Activated naive CD4-positive, alpha-beta T cell (primary cell): ENCODE data around the gene PJA1.

Experiments
- DNase-seq, 4 experiments: peaks; one replicate each; lab custom pipeline; 2025; lab: John Stamatoyannopoulos, UW

Gene PJA1

DNA sequence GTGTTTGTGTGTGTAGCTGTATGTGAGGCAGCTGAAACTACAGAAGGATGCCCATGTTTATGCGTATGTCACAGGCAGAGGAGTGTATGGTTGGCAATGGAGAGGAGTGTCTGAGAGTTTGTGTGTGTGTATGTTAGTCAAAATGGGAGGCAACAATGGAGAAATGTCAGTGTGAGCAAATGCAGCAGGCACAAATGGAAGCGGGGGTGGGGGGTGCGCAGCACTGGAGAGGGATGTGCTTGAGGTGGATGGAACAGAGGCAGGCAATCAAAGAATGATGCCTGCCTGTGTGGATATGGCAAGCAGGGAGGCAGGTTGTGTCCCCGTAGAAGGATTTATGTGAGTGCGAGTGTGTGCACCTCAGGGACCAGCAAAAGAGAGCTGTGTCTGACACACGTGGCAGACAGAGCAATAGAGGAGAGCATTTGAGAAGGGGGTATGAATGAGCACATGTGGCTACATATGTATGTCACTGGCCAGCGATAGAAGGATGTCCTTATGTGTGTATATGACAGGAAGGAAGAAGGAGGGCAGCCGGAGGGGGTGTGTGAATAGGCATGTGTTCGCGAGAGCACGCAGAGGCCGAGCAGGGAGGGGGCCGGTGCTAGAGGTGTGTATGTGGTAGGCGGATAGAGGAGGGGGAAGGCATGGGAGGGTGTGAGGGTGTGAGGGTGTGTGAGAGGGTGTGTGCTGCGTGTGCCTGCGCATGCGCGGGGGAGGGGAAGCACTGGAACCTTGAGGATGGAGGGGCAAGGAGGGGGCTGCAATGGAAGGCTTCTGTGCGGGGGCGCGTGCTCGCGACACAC lies 1.1 kb downstream of the PJA1 start:
- DNase-seq = peak in 3 of 4 experiments; percentile 7 to 44 (median 17)

DNA sequence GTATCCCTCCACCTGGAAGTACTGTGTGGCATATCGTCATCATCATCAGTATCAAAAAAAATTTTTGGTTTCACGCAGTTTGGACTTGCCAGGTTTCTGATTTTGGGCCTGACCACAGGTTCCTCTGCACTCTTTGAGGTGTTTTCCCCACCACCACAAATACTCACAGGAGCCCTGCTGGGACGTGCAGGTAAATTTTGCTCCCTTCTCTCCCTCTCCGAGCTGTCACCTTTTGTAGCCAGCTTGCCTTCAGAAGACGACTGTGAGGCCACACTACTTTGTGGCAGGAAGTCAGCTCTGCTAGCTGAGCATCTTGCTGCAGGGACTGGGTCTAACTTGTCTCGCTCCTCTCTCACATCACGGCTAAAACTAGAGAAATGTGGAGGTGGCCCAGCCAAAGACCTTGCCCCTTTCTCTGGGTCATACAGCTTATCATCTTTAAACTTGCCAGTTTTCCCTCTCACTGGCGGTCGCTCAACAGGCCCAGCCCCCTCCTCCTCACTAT lies 2.8 kb downstream of the PJA1 start:
- no peak for DNase-seq

DNA sequence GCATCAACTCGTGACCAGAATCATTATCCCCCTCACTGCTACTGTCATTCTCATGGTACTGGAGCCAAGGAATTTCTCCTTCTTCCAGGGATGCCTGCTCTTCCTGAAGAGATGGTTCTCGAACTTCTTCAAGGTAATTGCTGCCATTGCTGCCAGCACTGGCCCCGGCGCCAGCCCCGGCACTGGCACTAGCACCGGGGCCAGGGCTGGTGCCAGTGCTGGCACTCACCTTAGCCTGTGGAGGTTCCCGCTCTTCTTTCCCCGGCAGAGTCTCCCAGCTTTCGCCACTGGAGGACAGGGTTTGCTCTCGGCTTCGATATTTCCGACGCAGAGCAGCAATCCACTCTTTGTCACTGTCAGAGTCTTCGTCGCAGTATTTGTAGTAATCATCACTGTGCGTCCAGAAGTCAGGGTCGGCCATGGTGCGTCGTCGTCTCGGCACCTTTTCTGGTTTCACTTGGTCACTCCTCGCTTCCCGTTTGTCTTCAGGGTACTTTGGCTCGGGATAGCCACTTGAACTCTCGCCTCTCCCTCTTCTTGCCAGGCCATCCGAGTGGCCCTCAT lies 3.4 kb downstream of the PJA1 start:
- no peak for DNase-seq

DNA sequence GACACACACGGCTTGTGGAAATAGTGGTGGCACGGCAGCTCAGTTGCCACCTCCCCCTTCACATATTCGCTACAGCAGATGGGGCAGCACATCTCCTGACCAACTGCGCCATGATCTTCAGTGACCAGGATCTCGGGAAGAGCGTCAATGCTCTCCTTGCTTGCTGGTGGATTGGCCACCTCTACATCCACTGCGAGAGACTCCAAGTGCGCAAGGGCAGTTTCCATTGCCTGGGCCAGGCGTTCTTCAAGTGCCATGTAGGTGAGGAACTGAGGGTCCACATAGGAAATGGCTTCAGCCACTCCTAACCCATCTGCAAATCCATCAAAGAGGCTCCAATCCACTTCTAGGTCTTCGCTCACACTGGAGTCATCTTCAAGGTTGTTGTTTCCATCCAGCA lies 3.9 kb downstream of the PJA1 start:
- no peak for DNase-seq

DNA sequence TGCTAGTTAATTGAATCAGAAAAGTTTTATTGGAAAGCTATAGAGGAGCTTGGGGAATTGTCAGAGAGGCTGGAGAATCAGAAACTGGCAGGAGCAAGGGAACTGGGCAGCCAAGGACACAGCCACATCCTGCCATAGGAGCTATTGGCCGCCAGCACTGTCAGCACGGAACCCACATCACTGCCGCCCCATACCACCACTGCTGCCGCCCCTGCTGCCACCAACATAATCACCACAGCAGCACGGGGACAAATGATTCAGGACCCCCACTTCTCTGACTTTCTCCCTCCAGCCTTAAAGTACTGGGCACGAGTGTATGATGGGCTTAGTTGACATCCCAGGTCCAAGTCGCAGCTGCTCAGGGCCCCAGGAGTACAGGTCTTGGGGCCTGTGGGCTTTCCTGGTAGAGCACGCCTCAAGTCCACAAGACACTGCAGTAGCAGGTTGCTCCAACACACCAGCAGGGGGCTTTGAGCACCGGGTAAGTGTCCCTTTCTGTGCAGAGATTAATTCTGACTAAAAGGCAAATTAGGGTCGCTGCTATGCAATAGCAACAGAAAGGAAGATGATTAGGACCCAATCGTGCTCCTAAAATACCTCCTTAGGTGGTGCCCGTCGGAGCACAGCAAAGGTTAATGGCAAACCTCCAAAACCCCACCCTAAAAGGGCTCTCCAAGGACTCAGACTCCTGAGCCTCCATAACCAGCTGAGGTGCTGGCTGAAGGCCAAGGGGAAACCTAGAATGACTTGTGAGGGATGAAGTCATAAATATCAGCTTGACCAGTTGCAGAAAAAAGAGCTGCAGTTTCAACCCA lies 6.9 kb downstream of the PJA1 start:
- peak in 1 of 4 experiments; percentile 13 for DNase-seq

DNA sequence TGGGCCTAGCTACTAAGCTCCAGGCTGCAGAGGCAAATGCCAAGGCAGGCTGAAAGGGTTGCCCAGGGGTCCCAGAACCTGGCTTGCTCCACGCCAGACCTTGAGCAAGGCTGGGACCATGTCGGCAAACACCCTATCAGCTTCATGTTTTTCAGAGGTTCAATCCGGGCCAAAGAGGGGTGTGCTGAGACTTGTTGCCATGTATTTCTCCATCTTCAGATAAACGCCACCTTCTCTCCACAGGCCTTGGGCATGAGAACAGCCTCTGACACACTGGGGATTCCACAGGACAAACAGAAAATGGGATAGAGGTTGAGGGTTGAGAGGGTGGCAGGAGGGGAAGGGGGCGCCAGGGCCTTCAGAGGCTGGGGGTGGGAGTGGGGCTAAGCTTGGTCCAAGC lies 8.6 kb downstream of the PJA1 start:
- no peak for DNase-seq

DNA sequence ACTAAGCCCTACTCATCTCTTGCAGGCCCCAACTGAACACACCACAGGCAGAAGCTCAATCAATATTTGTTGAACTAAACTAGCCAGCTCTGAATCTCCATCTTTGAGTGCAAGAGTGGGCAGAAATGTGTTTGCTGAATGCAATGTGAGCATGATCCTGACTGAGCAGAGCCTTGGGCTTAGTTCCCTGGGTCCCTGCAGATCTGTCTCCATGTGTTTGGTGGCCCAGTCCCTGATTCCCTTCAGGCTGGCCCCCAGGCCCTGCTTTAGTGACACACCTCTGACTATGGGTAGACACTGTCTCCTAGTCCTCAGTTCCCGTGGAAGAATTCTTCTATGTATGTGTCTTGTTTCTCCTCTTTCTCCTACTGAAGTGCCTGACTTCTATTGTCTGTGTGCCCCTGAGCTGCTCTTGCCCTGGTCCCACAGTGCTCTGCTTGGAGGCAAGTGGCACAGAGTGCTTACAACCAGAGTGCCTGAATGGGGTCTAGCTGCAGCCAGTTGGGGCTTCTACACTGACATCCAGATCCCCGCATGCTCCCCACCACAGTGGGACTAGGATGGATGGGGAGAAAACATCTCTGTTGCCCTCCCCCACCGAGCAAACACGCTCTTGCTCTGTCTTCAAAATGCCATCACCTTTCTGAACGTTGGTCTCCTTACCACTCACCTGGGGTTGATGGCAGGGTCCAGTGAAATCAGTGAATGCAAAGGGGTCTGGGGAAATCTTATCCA lies 9.3 kb downstream of the PJA1 start:
- no peak for DNase-seq

DNA sequence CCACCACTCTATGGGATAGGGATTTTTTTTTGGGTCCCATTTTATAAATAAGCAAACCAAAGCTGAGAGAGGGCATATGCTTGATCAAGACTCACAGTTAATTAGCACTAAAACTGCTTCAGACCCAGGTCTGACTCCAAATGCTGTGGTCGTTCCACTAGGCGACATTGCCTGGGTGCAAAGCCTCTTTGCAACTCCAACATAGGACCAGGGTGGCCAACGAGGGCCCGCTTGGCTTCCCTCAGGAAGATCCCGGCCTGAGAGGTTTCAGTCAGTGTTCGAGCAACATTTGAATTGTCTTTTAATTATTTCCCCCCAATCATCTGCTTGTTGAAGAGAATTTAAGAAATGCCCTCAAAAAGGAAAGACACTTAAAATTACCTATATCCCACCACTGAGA lies 11.2 kb downstream of the PJA1 start:
- DNase-seq = no peak

DNA sequence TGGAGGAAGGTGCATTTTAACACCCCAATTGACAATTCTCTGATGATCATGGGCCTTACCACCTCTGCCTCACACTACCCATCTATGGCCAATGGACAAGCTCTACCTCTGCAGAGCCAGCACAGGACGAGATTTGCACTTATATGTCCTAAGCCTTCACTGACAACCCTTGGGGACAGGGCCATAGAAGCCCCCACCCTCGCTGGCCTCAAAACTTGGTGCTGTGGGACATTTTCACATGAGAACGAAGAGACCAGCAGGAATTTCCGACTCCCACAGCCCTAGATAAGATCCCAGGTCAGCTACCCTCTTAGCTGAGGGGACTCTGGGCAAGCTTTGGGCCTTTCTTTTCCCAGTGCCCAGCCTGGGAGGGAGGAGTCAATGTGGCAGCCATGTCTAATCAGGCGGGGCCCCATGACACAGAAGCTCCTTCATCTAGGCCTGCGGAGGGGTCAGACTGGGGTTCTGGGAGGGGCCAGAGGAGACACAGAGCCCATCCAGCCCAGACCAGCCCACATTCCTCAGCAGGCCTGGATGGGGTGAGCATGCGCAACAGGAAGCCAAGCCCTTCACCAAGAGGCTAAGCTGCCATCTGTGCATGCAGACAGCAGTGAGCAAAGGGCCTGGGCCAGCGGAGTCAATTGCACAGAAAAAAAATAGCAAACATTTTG lies 12.1 kb downstream of the PJA1 start:
- DNase-seq = no peak

DNA sequence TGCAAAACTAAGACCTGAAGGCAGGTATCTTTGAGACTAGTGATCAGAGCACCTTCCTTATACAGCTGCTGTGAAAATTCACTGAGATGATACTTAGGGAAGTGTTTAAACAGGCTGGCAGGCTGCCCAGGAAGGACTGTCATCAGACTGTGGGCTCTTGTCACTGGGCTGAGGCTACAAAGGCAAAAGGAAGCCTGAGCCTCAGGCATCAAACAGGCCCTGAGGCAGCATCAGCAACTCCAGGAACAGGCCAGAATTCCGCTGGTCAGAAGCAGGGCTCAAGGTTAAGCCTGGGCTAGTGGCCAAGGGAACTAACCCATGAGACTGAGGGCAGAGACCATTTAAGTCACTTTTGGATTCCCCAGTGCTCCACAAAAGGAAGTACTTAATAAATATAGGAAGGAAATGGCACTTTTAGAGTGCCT lies 12.8 kb downstream of the PJA1 start:
- DNase-seq = no peak

DNA sequence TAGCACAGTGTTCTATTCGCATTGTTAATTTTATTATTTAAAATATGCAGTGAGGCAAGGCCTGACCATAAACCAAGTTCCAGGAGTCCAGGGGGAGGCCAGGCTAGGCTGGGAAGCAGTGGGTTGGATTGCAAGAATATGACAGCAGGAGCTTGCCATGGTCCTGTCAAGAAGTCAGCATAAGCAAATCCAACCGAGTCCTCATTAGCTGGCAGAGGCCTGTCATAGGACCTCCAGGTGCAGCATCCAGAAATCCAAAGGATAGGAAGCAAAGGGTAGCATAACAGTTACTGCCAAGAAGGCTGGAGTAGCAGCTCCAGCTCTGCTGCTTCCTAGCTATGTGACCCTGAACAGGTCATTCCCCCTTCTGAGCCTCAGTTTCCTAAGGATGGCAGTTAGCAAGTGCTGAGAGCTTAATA lies 13.4 kb downstream of the PJA1 start:
- no peak for DNase-seq

DNA sequence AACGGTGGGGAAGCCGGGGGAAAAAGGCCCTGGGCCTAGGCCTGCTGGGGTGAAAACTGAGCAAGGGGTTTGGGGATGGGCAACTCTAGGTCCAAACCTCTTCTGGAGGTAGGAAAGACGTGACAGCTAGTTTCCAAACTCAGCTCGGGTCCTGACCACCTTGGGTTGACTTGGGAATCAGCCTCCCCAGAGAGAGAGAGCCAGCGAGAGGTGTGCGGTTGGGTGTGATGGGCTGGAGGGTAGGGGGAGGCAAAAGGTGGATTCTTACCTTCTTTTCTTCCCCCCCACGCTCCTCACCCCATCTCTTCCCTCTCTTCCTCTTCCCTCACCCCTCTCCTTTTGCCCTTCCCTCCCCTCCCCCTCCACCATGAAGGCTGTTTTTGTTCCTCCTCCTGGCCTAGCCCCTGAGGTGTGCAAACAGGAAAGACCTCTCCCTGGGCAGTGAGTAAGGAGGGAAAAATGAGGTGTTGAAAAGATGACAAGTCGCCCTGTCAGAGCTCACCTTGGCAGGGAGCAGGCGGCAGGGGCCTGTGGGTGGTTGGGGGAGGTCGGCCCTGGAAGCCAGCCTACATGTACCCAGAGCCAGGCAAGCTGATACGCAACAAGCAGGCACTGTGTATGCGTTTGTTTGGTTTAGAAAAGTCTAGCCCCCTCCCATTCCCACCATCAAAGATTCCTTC lies 14.8 kb downstream of the PJA1 start:
- no peak for DNase-seq

DNA sequence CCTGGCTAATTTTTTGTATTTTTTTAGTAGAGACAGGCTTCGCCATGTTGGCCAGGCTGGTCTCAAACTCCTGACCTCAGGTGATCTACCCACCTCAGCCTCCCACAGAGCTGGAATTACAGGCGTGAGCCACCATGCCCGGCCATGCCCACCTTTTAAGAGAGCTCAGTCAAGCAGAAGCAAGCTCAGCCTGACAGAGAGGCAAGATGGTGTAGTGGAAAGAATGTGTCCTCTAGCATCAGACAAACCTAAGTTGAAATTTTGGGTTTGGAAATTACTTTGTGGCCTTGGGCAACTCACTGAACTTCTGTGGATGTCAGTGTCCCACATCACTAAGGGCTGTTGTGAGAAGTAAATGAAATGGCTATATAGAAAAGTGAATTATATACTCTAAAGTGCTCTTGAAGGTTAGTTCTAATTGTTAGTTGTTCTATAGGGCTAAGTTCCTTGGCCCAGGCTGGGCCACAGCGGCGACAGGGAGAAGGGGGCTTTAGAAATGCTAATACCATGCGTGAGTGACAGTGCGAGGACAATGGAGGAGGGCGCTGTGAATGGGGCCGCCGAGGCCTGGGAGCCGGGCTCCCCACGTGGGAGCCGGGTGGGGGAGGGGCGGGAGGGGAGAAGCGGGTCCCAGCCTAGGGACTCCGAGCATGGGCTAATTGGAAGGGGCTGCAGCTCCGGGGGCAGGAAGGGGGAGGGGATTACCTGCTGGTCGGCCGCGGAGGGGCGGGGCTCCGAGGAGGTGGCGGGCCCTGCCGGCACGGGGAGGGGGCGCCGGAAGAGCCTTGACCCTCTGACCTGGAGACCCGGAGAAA lies 15.6 kb downstream of the PJA1 start:
- no peak for DNase-seq

DNA sequence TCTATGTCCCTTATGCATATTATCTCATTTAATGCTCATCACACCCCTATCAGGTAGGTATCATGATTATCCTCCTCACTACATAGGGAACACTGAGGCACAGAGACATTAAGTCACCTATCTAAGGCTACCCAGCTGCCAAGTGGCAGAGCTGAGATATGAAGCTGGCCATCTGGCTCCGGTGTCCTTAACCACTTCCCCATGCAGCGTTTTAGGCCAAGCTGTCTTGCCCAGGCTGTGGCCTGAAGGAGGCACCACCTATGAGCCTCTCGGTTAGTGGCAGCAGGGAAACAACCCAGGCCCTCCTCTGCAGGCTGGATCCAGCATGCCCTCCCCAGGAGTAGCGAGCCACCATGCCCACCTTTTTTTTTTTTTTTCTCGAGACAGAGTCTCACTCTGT lies 16.3 kb downstream of the PJA1 start:
- no peak for DNase-seq

DNA sequence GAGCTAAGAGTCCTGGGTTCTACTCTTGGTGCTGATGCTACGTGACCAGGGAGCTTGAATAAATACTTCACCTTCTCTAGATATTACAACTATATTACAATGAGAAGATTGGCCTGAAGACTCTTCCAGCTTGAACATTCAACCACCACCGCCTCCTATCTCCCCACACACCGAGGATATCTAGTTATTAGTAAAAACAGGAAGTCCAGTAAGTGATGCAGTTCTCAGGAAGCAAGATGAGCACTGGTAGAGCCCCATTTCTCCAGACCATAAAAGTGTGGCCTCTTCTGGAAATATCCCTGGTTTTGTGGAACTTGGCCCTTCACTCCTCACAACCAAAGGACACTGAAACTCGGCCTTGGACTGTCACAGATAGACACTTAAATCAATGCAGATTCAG lies 18.5 kb downstream of the PJA1 start:
- DNase-seq = no peak

DNA sequence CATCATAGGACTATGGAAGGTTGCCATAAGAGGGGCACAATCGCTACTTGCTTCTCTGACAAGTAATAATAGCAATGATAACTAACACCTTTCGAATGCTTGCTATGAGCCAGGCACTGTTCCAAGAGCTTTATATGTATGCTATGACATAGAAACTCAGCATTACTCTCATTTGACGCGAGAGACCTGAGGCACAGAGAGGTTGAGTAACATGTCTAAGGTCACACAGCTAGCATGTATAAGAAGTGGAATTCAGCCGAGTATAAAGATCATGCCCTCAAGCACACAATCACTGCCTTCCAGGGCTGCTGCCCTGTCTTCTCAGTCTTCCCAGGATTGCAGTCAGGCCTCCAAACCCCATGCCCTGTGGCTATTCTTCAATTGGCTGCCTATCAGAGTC lies 19.5 kb downstream of the PJA1 start:
- no peak for DNase-seq

DNA sequence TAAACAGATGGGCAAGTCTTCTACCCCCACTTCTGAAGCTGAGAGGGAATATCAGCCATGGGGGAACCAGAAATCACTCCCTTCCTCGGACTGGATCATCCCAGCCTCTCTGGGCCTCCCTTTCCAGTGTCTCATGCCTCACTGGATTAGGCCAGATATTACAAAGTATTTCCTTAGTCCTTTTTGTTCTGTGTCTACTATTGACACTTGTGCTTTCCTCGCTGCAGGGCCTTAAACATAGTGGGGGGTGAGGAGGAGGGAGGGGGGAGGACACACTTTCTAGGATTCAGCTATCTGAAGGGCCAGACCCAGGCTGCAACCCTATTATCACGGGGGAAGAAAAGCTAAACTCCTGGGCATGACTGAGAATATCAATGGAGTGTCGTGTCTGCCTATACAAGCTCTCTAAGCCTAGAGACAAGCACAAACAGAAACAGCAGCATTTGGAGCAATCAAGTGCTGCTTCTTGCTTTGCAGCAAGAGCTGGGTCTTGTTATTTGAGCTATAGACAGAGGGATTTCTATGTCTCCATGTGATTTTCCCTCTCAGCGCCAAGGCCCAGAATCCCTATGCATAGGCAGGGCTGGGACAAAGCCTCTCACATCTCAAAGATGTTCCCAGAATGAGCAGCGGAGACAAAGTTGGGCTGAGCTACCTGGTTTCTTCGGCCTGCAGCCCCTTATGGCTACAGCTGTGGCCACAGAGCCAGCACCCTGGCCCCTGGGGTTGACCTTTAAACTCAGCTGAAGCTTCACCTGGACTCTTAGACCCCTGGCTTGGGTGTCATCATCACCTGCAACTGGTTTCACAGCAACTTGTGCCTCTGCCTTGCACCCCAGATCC lies 20.2 kb downstream of the PJA1 start:
- DNase-seq = no peak

DNA sequence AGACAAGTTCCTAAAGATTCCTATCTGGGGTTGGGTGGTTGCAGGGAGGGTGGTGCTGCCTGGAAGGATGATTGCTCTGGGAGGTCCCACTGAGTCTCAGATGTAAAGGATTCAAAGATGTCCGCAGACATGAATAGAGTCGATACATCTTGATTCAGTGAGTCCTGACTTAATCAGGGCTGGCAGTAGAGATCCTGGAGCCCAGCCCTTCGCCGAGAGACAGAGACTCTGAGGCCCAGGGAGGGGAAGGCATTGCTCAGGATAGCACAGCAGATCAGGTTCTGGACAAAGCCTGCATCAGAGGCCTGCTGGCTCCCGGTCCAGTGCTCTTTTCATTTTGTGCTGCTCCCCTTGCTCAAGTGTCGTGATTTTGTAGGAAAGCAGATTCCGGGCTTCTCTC lies 21.7 kb downstream of the PJA1 start:
- DNase-seq = no peak

DNA sequence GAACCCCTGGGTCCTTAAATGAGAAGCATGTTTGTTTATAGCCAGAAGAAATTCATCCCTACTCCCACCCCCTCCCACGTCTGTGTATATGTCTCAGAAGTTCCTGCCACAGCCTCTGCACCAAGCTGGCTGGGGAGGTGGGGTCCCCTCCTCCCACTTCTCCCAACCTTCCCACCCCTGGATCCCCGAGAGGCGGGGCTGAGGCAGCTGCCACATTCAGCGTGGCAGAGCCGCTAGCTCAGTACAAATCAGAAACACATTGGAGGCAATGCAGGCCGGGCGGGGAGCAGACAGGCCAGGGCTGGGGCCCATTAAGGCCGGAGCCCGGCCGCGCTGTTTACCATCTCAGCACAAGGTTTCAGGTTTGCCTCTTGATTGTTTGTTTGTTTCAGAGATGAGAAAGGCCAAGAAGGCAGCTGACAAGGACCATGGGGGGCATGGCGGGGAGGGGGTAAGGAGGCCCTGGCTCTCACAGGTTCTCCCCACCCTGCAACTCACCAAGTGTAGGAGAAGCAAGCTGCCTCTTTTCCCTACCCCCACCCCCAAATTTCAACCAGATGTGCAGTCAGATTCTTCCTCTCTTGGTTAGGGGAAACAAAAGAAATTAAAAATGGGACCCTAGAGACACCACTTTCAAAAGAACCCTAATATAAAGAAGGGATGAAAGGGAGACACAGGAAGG lies 22.3 kb downstream of the PJA1 start:
- no peak for DNase-seq
